CD4-positive, alpha-beta T cell treated with Interleukin-12 subunit alpha and Interleukin-12 subunit beta, for 1 hour (primary cell): Measurements from ENCODE around the gene CYP2S1.
"Not testable (repeated sequence)": the region's sequence is repeated elsewhere in the genome, so short reads cannot be mapped to it uniquely, and the experiment has no call there.

Experiments
- DNase-seq: peaks from one replicate; pipeline ENCODE4 v3.0.0-alpha.2; 2020

Gene CYP2S1

GRCh38 chr19:41192574-41193429 lies at the start of gene CYP2S1:
Gene CYP2S1 (plus strand): TSS chr19:41193219. CDS start chr19:41193265, 46 bp downstream.
- DNase-seq, result peak; percentile 8

- DNase-seq, result peak; percentile 91
Observed at GRCh38 chr19:41144403-41144802, 48.6 kb upstream of the CYP2S1 start.

- DNase-seq, result no peak
Observed at GRCh38 chr19:41149831-41150230, 43.2 kb upstream of the CYP2S1 start.

- not testable (repeated sequence) for DNase-seq
Observed at GRCh38 chr19:41150986-41151385, 42.0 kb upstream of the CYP2S1 start.

- DNase-seq, result no peak
Observed at GRCh38 chr19:41154060-41154459, 39.0 kb upstream of the CYP2S1 start.

GRCh38 chr19:41156207-41156606 lies 36.8 kb upstream of the CYP2S1 start:
- DNase-seq, result no peak

GRCh38 chr19:41159881-41160280 lies 33.1 kb upstream of the CYP2S1 start:
- no peak for DNase-seq

GRCh38 chr19:41161903-41162302 lies 31.1 kb upstream of the CYP2S1 start:
- DNase-seq, result no peak

GRCh38 chr19:41166944-41167804 lies 25.8 kb upstream of the CYP2S1 start:
- DNase-seq, result no peak

- no peak for DNase-seq
Observed at GRCh38 chr19:41172297-41173164, 20.5 kb upstream of the CYP2S1 start.

- no peak for DNase-seq
Observed at GRCh38 chr19:41174297-41174928, 18.6 kb upstream of the CYP2S1 start.

- peak; percentile 42 for DNase-seq
Observed at GRCh38 chr19:41175801-41176777, 16.9 kb upstream of the CYP2S1 start.

- not testable (repeated sequence) for DNase-seq
Observed at GRCh38 chr19:41180173-41180572, 12.8 kb upstream of the CYP2S1 start.

- no peak for DNase-seq
Observed at GRCh38 chr19:41186971-41187883, 5.8 kb upstream of the CYP2S1 start.

- no peak for DNase-seq
Observed at GRCh38 chr19:41187884-41188279, 5.1 kb upstream of the CYP2S1 start.

GRCh38 chr19:41189425-41190065 lies 3.5 kb upstream of the CYP2S1 start:
- DNase-seq, result no peak

- DNase-seq, result no peak
Observed at GRCh38 chr19:41193430-41194156, 574 bp downstream of the CYP2S1 start.

GRCh38 chr19:41194157-41194552 lies 1.1 kb downstream of the CYP2S1 start:
- no peak for DNase-seq
